ENCODE measurements around the gene MAP3K2.
A peak's percentile ranks its signal among the peaks of the same experiment; 100 is the strongest.

The MAP3K2 gene

DNA sequence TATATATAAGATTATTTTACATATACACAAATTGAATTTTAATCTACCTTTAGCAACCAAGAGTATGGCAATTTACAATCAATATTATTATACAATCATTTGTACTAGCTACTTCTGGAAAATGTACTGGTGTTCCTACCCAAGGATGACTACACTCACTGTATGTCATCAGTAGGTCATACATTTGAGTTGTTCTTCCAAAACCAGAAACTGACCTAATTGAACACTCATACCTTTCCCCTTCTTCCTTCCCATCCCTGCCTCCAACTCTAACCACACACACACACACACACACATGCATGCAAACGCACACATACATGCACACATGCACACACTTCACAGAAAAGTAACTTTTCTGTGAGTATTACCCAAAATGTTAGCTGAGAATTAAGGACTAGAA, 85.6 kb downstream of the MAP3K2 start:
- H3F3A ChIP-seq (ENCODE audit: low read depth) = no peaks in the 10 kb centered on the region
- no peak overlapping the region for H3K4me3 ChIP-seq (ENCODE audit: low read length, poor library complexity, severe bottlenecking)
- no peaks in the 10 kb centered on the region for H3K4me1 ChIP-seq (ENCODE audit: insufficient read depth, low read length, poor library complexity, severe bottlenecking)

DNA sequence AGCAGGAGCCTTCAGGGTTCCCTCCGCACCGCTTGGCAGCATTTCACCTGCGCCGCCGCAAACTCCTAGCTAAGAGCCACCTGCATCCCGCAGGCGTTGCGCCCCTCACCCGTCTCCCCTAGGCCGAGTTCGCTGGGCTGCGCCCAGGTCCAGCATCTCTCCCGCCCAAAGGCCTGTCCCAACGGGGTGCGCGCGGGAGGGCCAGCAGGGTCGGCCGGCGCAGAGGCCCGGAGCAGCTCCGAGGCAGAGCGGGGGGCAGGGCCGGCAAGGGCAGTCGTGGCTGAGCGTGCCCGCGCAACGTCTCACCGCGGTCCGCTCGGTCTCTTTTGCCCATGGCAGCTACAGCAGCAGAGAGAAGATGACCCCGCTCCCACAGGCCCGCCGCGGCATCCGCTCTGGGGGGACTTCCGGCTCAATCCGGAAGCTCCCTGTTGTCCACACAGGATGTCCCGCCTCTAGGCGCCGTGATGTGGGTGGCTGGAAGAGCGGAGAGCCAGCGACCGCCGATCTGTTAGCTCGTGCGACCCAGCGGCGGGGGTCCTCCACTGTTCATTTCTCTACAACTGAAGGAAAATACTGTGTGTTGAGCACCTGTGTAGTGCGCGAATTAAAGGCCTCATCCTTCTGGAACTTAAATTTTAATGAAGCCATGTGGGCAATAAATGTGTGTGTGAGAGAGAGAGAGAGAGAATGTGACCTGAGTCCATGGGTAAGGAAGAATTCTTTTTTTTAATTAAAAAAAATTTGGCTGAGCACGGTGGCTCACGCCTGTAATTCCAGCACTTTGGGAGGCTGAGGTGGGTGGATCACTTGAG, 93.8 kb downstream of the MAP3K2 start, which contains the start of gene ERCC3:
TSS of gene ERCC3 (minus strand) at position 397 of the 815 bp plus-strand sequence. CDS start at position 334, 63 bp downstream.
- H3K4me2 ChIP-seq (ENCODE audit: low read depth, low read length, poor library complexity, severe bottlenecking) = peak within 1 kb of the TSS; percentile 96
- peaks cover 20% of the 10 kb centered on the region for H3K4me1 ChIP-seq (ENCODE audit: insufficient read depth, low read length, poor library complexity, severe bottlenecking)
- H3K4me3 ChIP-seq (ENCODE audit: low read length, poor library complexity, severe bottlenecking) = peak within 1 kb of the TSS; percentile 92
- H3K79me2 ChIP-seq (ENCODE audit: insufficient read depth, low read length) = peaks cover 37% of the 10 kb centered on the region
- peak within 1 kb of the TSS; percentile 95 for H3K9ac ChIP-seq (ENCODE audit: low read depth, low read length, poor library complexity, severe bottlenecking)
- H3K9me3 ChIP-seq (ENCODE audit: insufficient read depth, low read depth, low read length) = no peaks in the 10 kb centered on the region
- TF ChIP-seq, protein P1, sequence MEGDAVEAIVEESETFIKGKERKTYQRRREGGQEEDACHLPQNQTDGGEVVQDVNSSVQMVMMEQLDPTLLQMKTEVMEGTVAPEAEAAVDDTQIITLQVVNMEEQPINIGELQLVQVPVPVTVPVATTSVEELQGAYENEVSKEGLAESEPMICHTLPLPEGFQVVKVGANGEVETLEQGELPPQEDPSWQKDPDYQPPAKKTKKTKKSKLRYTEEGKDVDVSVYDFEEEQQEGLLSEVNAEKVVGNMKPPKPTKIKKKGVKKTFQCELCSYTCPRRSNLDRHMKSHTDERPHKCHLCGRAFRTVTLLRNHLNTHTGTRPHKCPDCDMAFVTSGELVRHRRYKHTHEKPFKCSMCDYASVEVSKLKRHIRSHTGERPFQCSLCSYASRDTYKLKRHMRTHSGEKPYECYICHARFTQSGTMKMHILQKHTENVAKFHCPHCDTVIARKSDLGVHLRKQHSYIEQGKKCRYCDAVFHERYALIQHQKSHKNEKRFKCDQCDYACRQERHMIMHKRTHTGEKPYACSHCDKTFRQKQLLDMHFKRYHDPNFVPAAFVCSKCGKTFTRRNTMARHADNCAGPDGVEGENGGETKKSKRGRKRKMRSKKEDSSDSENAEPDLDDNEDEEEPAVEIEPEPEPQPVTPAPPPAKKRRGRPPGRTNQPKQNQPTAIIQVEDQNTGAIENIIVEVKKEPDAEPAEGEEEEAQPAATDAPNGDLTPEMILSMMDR (conservative IDR thresholded peaks at IDR 0.05; ENCODE audit: low read length) = no peak
- TF ChIP-seq EZH2phosphoT487 (IDR thresholded peaks at IDR 0.05; ENCODE audit: borderline replicate concordance) = no peak
- H3K27me3 ChIP-seq (ENCODE audit: insufficient read depth, low read length, poor library complexity, severe bottlenecking) = no peaks in the 10 kb centered on the region
- peak within 1 kb of the TSS; percentile 92 for H2AFZ ChIP-seq (ENCODE audit: low read length)
- H3K36me3 ChIP-seq (ENCODE audit: insufficient read depth, low read length) = peaks cover 20% of the 10 kb centered on the region; the same call in 1 of the 2 replicates
- H3F3A ChIP-seq (ENCODE audit: low read depth) = no peaks in the 10 kb centered on the region
- H3K9me2 ChIP-seq (replicated peaks; ENCODE audit: low read depth, low read length) = no peaks in the 10 kb centered on the region
- peaks cover 10% of the 10 kb centered on the region for H4K20me1 ChIP-seq (ENCODE audit: insufficient read depth, low read length, poor library complexity, severe bottlenecking)

More for the DNA sequence above, 85.6 kb downstream of the MAP3K2 start:
- Histone ChIP-seq H3K9me3 (ENCODE audit: insufficient read depth, low read depth, low read length) (no peaks in the 10 kb centered on the region), H3K36me3 (ENCODE audit: insufficient read depth, low read length) (peaks cover 15% of the 10 kb centered on the region; the same call in 1 of the 2 replicates), H3K9me2 (replicated peaks; ENCODE audit: low read depth, low read length) (no peaks in the 10 kb centered on the region), H2AFZ (ENCODE audit: low read length) (no peak overlapping the region), H3K27me3 (ENCODE audit: insufficient read depth, low read length, poor library complexity, severe bottlenecking) (no peaks in the 10 kb centered on the region), H3K9ac (ENCODE audit: low read depth, low read length, poor library complexity, severe bottlenecking) (no peak overlapping the region), H4K20me1 (ENCODE audit: insufficient read depth, low read length, poor library complexity, severe bottlenecking) (no peaks in the 10 kb centered on the region), H3K79me2 (ENCODE audit: insufficient read depth, low read length) (no peaks in the 10 kb centered on the region), H3K4me2 (ENCODE audit: low read depth, low read length, poor library complexity, severe bottlenecking) (no peak overlapping the region)
- TF ChIP-seq EZH2phosphoT487 (IDR thresholded peaks at IDR 0.05; ENCODE audit: borderline replicate concordance) = no peak
- TF ChIP-seq, protein P1 (conservative IDR thresholded peaks at IDR 0.05; ENCODE audit: low read length) = no peak

DNA sequence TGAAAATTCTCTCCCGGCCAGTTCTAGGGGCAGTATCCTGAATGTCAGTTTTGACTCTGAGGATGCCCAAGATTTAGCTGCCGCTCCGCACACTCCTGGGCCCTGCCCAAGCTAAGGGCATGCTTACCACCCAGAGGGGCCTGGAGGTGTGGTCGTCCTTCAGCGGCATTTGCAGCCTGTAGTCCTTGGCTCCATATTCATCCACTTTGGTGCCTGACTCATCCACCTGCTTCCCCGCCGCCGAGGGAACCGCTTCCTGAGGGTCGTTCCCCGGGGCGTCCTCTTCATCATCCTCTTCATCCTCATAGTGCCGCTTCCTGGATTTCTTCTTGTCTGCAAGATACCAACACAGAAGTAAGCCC, 94.4 kb downstream of the MAP3K2 start:
- peak overlapping the region; percentile 95 for H3K9ac ChIP-seq (ENCODE audit: low read depth, low read length, poor library complexity, severe bottlenecking)
- H3K4me1 ChIP-seq (ENCODE audit: insufficient read depth, low read length, poor library complexity, severe bottlenecking) = peaks cover 20% of the 10 kb centered on the region
- no peaks in the 10 kb centered on the region for H3K9me3 ChIP-seq (ENCODE audit: insufficient read depth, low read depth, low read length)
- H3K27me3 ChIP-seq (ENCODE audit: insufficient read depth, low read length, poor library complexity, severe bottlenecking) = no peaks in the 10 kb centered on the region
- peaks cover 26% of the 10 kb centered on the region; the same call in 1 of the 2 replicates for H3K36me3 ChIP-seq (ENCODE audit: insufficient read depth, low read length)
- peaks cover 37% of the 10 kb centered on the region for H3K79me2 ChIP-seq (ENCODE audit: insufficient read depth, low read length)
- no peaks in the 10 kb centered on the region for H3K9me2 ChIP-seq (replicated peaks; ENCODE audit: low read depth, low read length)
- no peak for TF ChIP-seq EZH2phosphoT487 (IDR thresholded peaks at IDR 0.05; ENCODE audit: borderline replicate concordance)
- TF ChIP-seq, protein P1 (conservative IDR thresholded peaks at IDR 0.05; ENCODE audit: low read length) = no peak
- H2AFZ ChIP-seq (ENCODE audit: low read length) = peak overlapping the region; percentile 92
- peaks cover 10% of the 10 kb centered on the region for H4K20me1 ChIP-seq (ENCODE audit: insufficient read depth, low read length, poor library complexity, severe bottlenecking)
- peak overlapping the region; percentile 92 for H3K4me3 ChIP-seq (ENCODE audit: low read length, poor library complexity, severe bottlenecking)
- H3K4me2 ChIP-seq (ENCODE audit: low read depth, low read length, poor library complexity, severe bottlenecking) = peak overlapping the region; percentile 96
- no peaks in the 10 kb centered on the region for H3F3A ChIP-seq (ENCODE audit: low read depth)

Measured in Loucy (cell line).